GM12875 (cell line): Measurements from ENCODE around the gene MEIS2.

Source experiments
- H3K4me3 ChIP-seq: one replicate; pipeline ENCODE4 v1.5.1; 2011; ENCODE audit warnings: low read depth, low read length, control low read depth
- CTCF ChIP-seq: IDR thresholded peaks from 2 replicates; pipeline ENCODE4 v1.5.1; 2011; ENCODE audit warnings: low read depth, mild to moderate bottlenecking, control low read depth, inconsistent platforms, low read length, moderate library complexity, borderline replicate concordance; ENCODE audit not compliant: insufficient read depth

MEIS2 gene

GRCh38 chr15:36958606-36959005 lies 141.7 kb downstream of the MEIS2 start:
- H3K4me3 ChIP-seq = no peak overlapping the region
- no peak for TF ChIP-seq CTCF

- TF ChIP-seq CTCF = no peak
- no peak overlapping the region for H3K4me3 ChIP-seq
Observed at GRCh38 chr15:36954486-36954885, 145.9 kb downstream of the MEIS2 start.

GRCh38 chr15:36953346-36953745 lies 147.0 kb downstream of the MEIS2 start:
- TF ChIP-seq CTCF = no peak
- H3K4me3 ChIP-seq = no peak overlapping the region

DNA sequence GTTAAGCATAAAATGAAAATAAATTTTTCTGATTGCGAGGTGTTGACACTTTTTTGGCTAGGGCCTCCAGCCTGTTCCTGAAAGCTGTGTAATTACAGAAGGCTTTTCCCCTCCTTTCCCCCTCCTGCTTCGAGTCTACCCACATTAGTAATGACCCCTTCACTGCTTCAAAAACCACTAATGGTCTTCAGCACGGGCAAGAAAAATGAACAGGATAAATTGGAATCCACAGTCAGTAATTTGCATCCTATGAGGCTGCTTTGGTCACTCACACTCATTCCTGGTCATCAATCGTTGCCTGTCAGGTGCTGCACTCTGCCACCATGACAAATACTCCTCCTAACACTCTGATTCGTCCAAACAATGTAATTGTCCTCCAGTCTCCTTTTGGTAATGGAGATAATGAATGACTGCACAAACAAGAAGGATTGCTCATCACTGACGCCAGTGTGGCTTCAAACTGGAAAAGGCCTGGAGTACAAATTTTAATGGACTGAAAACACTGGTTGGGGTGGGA lies 148.6 kb downstream of the MEIS2 start:
- no peak for TF ChIP-seq CTCF

DNA sequence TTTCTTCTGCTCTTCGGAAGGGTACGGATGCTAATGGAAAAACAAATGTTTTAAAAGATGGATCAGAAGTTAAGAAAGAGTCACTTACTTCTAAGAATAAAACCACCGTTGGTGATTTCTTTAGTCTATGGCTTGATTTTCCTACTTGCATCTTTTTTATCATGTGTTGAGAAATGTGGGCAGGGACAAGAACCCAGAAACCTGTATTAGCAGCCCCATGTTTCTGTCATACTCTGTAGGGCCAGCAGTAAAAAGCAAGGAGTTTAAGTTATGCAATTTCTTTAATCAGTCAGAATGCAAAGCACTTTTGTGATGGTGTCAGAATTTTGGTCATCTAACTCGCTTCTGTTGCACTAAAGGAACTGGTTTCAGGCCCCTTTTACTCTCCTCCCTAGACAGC lies 150.0 kb downstream of the MEIS2 start:
- no peak overlapping the region for H3K4me3 ChIP-seq
- no peak for TF ChIP-seq CTCF

More for the DNA sequence above, 148.6 kb downstream of the MEIS2 start:
- no peak overlapping the region for H3K4me3 ChIP-seq

DNA sequence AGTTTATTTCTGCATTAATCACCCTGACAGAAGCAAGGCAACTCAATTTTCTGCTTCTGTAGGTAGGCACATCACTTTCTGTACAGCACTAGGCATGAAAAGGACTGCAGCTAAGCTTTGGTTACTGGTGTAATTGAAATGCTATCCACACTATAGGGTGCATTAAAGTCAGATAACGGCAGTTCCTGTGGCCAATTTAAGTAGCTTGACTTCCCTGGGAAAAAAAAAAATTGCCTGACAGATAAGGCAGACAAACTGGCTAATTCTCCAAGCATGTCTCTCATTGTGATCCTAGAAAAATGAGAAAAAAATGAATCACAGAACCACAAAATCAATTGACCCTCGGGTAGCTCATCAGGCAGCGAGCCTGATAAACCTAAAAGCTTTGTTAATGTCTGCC lies 151.4 kb downstream of the MEIS2 start:
- no peak for TF ChIP-seq CTCF
- H3K4me3 ChIP-seq = no peak overlapping the region

- no peak for TF ChIP-seq CTCF
- no peak overlapping the region for H3K4me3 ChIP-seq
Observed at GRCh38 chr15:36947035-36947719, 153.2 kb downstream of the MEIS2 start.
